ENCODE measurements around the gene MVP.
"Not testable (repeated sequence)": the region's sequence is repeated elsewhere in the genome, so short reads cannot be mapped to it uniquely, and the experiment has no call there.

The MVP gene

DNA sequence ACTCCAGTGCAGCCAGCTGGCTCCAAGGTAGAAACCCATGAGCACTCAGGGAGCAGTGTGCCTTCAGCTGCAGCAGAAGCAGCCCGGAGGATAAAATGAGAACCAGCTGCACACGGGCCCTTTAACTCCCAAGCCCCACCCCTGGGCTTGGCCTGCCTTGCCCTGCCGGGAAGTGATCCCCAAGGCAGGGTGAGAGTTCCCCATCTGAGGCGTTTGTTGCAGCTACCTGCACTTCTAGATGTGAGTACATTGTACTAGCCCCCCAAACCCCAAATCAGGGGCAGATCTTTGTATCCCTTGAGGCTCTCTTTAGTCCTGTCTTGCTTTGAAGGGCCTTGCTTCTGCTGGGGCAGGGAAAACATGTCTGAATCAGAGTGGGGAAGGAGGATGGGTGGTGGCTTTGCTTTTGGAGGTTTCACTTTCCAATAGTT, at the start of gene MVP:
Gene MVP (plus strand): TSS at position 192 of the 431 bp plus-strand sequence. CDS start 10,088 bp downstream, outside the sequence.
- peak; percentile 36 for DNase-seq

DNA sequence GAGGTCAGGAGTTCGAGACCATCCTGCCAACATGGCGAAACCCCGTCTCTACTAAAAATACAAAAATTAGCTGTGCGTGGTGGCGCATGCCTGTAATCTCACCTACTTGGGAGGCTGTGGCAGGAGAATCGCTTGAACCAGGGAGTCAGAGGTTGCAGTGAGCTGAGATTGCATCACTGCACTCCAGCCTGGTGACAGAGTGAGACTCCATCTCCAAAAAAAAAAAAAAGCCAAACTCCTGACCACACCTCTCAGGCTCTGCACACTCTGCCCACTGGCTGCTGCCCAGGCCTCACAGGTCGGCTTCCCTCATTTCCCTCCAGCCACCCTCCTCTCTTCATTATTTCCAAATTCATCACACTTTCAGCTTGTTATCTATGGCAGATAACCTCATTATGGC, 47.9 kb upstream of the MVP start:
- not testable (repeated sequence) for DNase-seq

DNA sequence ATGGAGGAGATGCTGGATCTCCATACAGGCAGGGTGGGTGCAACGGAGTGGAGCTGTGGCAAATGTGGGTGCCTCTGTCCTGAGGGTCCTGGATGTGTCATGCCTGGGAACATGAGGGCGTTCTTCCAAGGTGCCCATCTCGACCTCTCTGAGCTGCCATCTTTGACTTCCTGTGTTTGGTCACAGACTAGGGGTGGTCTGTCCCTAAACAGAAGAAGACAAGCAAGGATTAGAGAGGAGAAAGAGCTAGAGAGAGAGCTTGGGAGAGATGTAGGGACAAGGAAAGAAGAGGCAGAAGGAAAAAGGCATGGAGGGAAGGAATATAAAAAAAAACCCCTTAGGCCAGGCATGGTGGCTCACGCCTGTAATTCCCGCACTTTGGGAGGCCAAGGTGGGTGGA, 45.5 kb upstream of the MVP start:
- DNase-seq: no peak

DNA sequence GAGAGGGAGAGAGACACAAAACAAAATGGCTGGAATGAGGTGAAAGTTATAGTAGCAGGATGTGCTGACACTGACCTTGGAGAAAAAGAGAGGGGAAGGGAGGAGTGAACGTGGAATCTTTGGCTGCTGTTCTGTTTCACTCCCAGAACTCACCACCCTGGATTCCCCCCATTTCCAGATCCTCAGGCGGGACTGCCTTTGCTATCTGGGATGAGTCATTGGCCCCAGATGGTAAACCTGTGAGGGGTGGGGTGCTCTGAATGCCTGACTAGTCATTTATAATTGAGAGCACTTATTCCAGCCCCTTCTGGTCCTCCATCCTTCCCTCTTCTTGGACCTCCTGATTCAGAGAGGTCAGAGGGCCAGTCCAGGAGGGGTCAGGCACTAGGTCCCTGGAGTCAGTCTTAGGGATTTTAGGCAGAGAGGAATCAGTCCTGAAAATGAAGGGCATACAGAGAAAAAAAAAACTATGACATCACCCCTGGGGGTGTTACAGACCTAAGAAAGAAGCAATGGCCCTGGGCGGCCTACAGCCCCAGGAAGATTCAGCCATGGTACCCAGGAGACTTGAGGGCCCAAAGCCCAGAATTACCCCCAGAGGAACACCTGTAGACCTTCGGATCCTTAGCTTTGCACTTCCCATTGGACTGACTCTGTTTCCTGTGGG, 44.4 kb upstream of the MVP start:
- no peak for DNase-seq

DNA sequence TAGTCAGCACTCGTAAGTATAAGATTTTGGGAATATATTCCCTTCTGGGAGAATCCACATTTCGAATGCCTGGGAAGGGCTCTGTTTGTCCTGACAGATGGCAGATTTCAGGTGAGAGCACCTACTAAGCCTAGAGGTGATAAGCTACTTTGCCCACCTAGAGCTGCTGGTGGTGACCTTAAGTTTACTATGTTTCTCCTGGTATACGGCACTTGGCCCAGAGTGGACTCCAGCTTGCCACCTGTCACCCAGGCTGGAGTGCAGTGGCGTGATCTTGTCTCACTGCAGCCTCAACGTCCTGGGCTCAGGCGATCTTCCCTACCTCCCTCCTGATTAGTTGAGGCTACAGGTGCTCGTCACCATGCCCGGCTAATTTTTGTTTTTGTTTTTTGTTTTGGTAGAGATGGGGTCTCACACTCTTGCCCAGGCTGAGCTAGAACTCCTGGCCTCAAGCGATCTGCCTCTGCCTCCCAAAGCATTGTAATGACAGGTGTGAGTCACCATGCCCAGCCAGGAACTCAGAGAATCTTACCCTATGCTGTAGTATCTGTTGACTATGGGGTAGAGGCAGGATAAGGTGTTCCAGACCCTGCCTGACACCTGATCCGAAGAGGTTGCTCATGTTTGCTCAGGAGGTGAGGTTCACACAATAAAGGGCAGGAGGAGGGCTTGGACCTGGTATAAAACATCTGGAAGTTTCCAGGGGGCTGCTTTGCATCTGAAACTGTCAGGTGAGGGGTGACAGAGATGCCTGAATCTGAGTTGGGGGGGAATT, 42.5 kb upstream of the MVP start, which contains the start of gene ZG16:
Gene ZG16 (plus strand): TSS at position 681 of the 775 bp plus-strand sequence. CDS start 1,011 bp downstream, outside the sequence.
- no peak for DNase-seq

DNA sequence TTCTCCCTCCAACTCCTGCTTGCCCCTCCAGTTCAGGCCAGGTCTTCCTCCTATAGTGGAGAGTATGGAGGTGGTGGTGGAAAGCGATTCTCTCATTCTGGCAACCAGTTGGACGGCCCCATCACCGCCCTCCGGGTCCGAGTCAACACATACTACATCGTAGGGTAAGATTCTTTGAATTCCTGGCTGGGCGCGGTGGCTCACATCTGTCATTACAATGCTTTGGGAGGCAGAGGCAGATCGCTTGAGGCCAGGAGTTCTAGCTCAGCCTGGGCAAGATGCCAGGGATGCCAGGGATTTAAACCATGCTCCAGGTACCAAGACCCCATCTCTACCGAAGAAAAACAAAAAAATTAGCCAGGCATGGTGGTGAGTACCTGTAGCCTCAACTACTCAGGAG, 40.8 kb upstream of the MVP start:
- DNase-seq: no peak

DNA sequence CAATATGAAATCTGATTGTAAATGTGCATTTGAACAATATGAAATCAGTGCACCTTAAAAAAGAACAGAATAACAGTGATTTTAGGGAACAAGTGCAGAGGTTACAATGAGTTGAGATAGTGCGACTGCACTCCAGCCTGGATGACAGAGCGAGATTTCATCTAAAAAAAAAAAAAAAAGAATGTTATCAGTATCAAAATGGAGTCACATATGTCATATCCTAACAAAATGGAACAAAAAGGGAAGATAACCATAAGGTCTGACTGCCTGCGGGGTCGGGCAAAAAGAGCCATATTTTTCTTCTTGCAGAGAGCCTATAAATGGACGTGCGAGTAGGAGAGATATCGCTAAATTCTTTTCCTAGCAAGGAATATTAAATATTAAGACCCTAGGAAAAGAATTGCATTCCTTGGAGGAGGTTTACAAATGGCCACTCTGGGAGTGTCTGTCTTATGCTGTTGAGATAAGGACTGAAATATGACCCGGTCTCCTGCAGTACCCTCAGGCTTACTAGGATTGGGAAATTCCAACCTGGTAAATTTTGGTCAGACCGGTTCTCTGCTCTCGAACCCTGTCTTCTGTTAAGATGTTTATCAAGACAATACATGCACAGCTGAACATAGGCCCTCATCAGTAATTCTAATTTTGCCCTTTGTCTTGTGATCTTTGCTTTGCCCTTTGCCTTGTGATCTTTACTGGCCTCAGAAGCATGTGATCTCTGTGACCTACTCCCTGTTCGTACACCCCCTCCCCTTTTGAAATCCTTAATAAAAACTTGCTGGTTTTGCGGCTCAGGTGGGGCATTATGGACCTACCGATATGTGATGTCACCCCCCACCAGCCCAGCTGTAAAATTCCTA, 36.9 kb upstream of the MVP start:
- DNase-seq: not testable (repeated sequence)

DNA sequence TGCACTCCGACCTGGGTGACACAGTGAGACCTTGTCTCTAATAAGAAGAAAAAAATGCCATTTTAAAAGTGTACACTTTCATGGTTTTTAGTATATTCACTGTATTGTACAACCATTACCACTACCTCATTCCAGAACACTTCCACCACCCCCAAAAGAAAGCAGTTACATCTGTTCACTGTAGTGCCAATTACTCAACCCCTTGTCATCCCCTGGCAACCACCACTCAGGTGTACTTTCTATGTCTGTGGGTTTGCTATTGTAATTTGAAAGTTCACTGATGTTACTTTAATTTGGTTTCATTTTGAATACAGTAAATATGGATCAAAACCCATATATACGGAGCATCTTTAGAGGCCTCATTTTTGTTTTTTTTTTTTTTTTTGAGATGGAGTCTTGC, 36.1 kb upstream of the MVP start:
- no peak for DNase-seq

DNA sequence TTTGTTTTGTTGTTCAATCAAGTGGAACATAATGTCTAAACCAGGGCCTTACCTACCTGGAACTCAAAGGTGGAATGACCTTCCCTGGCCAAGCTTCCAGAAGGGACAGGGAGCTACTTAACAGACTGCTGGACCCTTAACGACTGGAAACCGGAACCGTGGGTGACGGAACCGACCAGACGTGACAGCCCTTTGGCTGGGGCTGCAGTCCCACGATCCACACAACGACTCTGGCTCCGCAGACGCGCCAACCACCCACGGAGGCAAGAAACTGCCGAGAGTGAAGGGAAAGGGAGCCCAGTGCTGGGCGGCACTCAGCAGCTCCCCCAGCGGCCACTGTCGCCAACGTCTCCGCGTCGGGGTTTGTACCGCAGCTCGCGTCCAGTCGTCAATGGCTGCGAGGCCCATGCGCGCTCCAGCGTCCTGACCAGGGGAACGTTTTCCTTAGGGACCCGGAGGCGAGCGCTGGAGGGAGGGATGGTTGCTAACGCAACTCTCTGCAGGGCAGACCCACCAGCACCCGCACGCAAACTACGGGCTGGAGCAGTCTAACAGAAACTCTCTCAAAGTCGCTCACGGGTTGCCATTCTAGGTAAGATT, 35.3 kb upstream of the MVP start:
- no peak for DNase-seq

DNA sequence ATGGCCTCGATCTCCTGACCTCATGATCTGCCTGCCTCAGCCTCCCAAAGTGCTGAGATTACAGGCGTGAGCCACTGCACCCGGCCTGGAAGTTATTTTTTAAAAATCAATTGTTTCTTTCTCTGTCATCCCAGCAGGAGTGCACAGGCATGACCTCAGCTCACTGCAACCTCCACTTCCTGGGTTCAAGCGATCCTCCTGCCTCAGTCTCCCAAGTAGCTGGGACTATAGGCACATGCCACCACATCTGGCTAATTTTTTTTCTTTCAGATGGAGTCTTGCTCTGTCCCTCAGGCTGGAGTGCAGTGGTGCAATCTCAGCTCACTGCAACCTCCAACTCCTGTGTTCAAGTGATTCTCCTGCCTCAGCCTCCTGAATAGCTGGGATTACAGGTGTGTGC, 33.1 kb upstream of the MVP start:
- DNase-seq: not testable (repeated sequence)

DNA sequence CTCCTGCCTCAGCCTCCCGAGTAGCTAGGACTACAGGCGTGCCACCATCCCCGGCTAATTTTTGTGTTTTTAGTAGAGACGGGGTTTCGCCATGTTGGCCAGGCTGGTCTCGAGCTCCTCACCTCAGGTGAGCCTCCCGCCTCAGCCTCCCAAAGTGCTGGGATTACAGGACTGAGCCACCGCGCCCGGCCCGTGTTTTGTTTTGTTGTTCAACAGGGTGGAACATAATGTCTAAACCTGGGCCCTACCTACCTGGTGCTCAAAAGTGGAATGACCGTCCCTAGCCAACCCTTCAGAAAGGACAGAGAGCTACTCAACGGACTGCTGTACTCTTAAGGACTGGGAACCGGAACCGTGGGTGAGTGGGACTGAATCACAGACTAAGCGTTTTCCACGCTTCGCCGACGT, 30.5 kb upstream of the MVP start:
- DNase-seq: peak; percentile 28

DNA sequence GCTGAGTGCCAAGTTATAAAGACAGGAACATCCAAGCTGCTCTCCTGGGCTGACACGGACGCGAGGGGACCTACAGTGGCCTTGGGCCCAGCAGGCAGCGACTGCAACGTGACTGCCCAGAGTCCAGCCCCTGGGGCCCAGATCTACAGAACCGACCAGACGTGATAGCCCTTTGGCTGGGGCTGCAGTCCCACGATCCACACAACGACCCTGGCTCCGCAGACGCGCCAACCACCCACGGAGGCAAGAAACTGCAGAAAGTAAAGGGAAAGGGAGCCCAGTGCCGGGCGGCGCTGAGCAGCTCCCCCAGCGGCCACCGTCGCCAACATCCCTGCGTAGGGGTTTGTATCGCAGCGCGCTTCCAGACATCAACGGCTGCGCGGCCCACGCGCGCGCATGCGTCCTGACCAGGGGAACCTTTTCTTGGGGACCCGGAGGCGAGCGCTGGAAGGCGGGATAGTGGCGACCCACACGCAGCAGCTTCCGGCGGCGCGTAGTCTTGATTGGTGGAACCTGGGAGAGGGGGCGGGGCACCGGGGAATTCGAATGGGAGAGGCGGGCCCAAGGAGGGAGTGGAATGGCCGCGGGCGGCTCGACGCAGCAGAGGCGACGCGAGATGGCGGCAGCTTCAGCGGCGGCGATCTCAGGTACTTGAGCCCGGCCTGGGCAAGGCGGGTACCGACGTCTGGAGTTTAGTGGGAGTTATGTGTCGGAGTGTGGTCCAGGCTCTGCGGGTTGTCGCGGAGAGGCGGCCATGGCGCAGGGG, 29.9 kb upstream of the MVP start, which contains the start of gene KIF22:
Gene KIF22 (plus strand): TSS at position 569 of the 766 bp plus-strand sequence. CDS start 9 bp downstream, at position 578.
- peak; percentile 98 for DNase-seq

DNA sequence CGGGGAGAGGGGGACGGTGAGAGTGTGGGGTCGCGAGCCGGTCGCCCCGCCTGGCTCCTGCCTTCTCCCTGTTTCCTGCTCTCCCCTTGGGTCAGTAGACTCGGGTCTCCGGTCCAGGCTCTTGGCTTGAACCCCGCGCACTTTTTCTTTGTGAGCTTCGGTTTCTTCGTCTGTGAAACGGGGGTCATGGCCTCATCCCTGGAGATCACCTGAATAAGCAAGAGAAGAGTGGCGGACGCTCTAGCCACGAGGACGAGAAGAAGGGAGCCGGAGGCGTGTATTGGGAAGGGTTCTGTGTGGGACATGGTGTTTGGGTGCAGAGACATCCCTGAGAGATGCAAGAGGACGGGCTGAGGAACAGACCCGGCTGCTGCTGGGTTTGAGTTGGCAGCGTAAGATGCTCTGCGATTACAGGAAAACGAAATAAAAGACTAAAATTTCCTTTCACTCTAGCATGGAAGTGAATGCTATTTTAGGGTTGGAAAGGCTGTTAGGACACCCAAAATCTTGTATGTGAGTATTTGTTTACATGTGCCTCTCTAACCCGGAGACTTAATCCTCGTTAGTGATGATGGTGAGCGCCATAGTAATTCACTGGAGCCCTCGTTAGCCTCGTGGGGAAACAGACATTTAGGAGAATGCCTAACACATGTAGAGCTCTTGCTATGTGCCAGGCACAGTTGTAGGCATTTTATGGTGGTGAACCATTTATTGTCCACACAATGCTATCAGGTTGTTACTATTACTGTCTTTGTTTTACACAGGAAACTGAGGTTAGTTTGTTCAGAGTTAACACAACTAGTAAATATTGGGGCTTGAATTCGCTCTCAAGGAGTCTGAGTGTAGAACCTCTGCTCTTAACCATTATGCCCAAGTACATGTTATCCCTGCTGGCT, 29.1 kb upstream of the MVP start:
- DNase-seq: no peak

DNA sequence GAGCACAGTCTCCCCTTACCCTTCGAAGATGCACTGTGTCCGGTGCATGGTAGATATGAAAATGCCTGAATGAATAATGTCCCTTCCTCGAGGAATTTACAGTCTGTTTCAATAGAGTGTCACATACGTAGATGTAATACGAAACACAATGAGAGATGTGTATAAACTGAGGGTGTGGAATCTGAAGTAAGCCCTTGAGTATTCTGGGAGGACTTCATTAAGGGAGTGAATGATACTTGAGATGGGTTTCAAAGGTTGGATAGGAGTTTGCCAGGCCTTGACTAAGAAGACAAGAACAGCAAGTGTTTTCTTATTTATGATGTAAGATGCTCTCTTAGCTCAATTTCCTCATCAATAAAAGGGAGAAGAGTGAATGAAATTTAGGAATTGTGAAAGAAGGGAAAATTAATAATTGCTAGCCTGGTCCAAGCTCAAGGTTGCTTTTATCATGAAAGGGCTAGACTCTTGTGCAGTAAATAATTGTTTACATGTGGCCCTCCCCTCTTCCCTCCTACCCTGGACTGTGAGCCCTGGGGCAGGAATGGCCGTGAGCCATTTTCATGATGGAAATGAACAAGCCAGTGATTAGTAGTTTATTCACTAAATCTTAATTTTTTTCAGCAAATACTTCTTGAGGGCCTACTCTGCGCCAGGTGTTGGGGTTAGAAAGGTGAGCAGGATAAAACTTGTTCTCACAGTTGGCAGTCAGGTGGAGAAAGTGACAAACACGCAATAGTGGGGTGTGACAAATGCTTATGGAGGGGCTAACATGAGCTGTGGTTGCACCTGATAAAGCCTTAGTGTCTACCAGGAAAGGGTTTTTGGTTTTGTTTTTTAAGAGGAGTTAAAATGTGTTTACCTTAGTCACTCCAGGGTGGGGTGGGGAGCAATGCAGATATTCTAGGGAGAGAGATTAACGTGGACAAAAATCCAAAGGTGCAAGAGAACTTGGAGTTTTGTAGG, 28.1 kb upstream of the MVP start:
- no peak for DNase-seq

DNA sequence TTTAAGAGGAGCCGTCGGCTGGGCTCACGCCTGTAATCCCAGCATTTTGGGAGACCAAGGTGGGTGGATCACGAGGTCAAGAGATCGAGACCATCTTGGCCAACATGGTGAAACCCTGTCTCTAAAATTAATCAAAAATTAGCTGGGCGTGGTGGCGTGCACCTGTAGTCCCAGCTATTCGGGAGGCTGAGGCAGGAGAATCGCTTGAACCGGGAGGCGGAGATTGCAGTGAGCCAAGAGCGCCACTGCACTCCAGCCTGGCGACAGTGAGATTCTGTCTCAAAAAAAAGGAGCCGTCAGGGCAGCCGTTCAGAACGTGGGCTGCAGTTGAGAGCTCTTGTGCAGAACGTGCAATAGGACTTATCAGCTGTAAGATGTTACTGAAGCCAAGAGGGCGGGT, 27.1 kb upstream of the MVP start:
- DNase-seq: not testable (repeated sequence)

DNA sequence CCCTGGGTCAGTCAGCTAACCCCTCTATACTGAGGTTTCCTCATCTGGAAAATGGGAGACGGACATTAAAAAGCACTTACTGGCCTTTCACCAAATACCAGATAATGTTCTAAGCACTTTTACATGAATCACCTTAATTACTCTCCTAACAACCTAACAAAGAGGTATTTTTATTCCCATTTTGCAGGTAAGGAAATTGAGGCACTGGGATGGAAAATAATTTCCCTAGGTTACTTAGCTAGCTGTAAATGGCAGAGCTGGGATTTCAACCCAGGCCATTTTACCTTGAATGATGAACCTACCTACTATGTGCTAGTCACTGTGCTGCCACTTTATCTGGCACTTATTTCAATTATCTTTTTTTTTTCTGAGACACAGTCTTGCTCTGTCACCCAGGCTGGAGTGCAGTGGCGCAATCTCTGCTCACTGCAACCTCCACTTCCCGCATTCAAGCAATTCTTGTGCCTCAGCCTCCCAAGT, 26.0 kb upstream of the MVP start:
- no peak for DNase-seq

DNA sequence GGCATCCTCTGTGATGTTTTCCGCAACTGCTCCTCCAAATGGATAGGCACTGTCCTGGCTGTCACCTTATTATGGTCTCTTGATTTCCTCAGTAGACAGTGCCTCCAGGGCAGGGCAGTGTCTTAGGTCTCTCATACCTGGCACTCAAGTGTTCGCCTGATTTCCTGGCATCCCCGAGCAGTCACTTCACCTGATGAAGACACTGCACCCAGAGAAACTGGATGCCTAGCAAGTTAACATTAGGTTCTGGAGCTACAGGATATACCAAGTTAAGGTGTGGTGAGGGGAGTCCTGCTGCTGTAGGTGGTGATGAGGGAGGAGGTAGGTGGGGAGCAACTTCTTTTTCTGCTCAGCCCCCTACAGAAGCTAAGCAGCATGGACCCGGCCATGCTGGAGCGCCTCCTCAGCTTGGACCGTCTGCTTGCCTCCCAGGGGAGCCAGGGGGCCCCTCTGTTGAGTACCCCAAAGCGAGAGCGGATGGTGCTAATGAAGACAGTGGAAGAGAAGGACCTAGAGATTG, 17.8 kb upstream of the MVP start:
- DNase-seq: no peak

DNA sequence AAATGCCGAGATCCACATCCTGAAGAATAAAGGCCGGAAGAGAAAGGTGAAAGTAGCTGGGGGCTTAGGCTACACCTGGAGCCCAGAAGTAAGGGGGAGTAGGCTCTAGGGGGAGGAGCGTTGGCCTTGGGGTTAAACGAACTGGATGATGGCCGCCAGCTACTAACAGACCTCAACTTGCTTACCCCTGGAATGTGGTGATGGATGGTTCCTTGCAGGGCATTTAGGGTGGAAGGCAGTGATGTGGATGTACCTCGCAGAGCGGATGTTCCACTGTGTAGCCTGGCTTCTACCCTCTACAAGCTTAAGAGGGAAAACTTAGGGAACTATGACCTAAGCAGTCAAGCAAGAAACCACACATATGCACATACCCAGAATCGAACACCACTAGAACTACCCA, 16.2 kb upstream of the MVP start:
- DNase-seq: no peak

All from SHP77 treated with DMSO at 0.1 percent for 48 hours (cell line).